ENCODE measurements around the gene TFPI2. TPM values are rescaled to one million over a fixed set of nuclear protein-coding genes. Genes with fewer than 3 reads are reported as not detected.
"Not testable (repeated sequence)": the region's sequence is repeated elsewhere in the genome, so short reads cannot be mapped to it uniquely, and the experiment has no call there.

TFPI2 gene
- total and polyA plus RNA-seq, 2 of the 4 experiments (the other 2 are of a cell fraction): 48.9 to 99.0 TPM

- H3K18ac ChIP-seq (ENCODE audit: low read depth, low read length); H4K5ac ChIP-seq (ENCODE audit: low read depth, low read length); ATAC-seq (ENCODE audit: low read depth); intact Hi-C loops (cut with micrococcal nuclease); H3K79me1 ChIP-seq (ENCODE audit: low read depth in 1 of 2, low read length in 2 of 2); H3K23ac ChIP-seq (ENCODE audit: low read depth, low read length); H3K9me1 ChIP-seq (ENCODE audit: insufficient read depth, low read length); H4K20me1 ChIP-seq (ENCODE audit: insufficient read depth, low read length); H2AK9ac ChIP-seq (replicated peaks; ENCODE audit: low read depth, low read length, poor library complexity); H4K8ac ChIP-seq (ENCODE audit: low read depth in 2 of 2, low read length in 2 of 2); H3K27me3 ChIP-seq (ENCODE audit: control insufficient read depth, insufficient read depth, low read length); dilution Hi-C loops (cut with HindIII; ENCODE audit: low sequenced_read_pairs, unreplicated experiment); BruUV-seq (replicated peaks); CTCF ChIA-PET; H3K4me3 ChIP-seq (ENCODE audit: insufficient read depth, low read depth, low read length); H3K27ac ChIP-seq (ENCODE audit: insufficient read depth, low read length); H3K14ac ChIP-seq (replicated peaks; ENCODE audit: low read depth, low read length); H3K4ac ChIP-seq (ENCODE audit: low read depth, low read length); H3K4me1 ChIP-seq (ENCODE audit: control insufficient read depth, insufficient read depth, low read length); H4K91ac ChIP-seq (ENCODE audit: insufficient read depth, low read depth, low read length); H2AK5ac ChIP-seq (ENCODE audit: low read depth, low read length); H3K4me2 ChIP-seq (ENCODE audit: low read depth, low read length); H2BK120ac ChIP-seq (ENCODE audit: low read depth, low read length); H2BK15ac ChIP-seq (ENCODE audit: low read depth, low read length); DNase-seq; H3K9ac ChIP-seq (ENCODE audit: low read depth, low read length); H3K9me3 ChIP-seq (ENCODE audit: control insufficient read depth, insufficient read depth, low read length); H3K56ac ChIP-seq (ENCODE audit: extremely low read depth, insufficient read depth, low read length); H2BK5ac ChIP-seq (ENCODE audit: low read depth, low read length, poor library complexity, severe bottlenecking); H3K36me3 ChIP-seq (ENCODE audit: control insufficient read depth, insufficient read depth, low read length); H2AFZ ChIP-seq (replicated peaks; ENCODE audit: low read length, poor library complexity): not testable (repeated sequence)
- no CpG with 5 or more reads among the region's 3 CpGs for WGBS, 2 experiments (ENCODE audit: extremely low coverage in 2 of 2, insufficient read length in 1 of 2)
- POLR2A ChIA-PET (ENCODE audit: unreplicated experiment): interaction anchor here (0.6 kb wide), 1 partner anchor 70 kb away, joined by 5 read pairs; no protein-coding TSS in a partner anchor
- 0 out of 2 replicates have a peak overlapping the region, but pooled peaks have one; percentile 53 for H2BK20ac ChIP-seq (ENCODE audit: low read depth, low read length)
- in situ Hi-C loops (cut with MboI; ENCODE audit: low sequenced_read_pairs): loop anchor here (25.0 kb wide), 1 partner anchor 522 kb away; no protein-coding TSS in a partner anchor
Measured at GRCh38 chr7:93915206-93915842, 24.8 kb upstream of the TFPI2 start.
